GM19452 (cell line): ENCODE measurements around the gene OXCT2.
"Not testable (repeated sequence)": the region's sequence is repeated elsewhere in the genome, so short reads cannot be mapped to it uniquely, and the experiment has no call there.

Experiments used
- ATAC-seq: cut with Tn5 transposase; IDR thresholded peaks from one replicate; pipeline ENCODE4 v1.9.1; 2021; ENCODE audit not compliant: unreplicated experiment

OXCT2 gene

GRCh38 chr1:39787964-39788363 is 16.8 kb upstream of the OXCT2 start:
- ATAC-seq = not testable (repeated sequence)

- no peak for ATAC-seq
Measured at GRCh38 chr1:39787468-39787867, 16.3 kb upstream of the OXCT2 start.

GRCh38 chr1:39787108-39787375 is 15.9 kb upstream of the OXCT2 start:
- not testable (repeated sequence) for ATAC-seq

- not testable (repeated sequence) for ATAC-seq
Measured at GRCh38 chr1:39786303-39787107, 15.4 kb upstream of the OXCT2 start.

GRCh38 chr1:39782685-39783084 is 11.5 kb upstream of the OXCT2 start:
- not testable (repeated sequence) for ATAC-seq

- ATAC-seq = no peak
Measured at GRCh38 chr1:39782103-39782502, 11.0 kb upstream of the OXCT2 start.

GRCh38 chr1:39781349-39781715 is 10.2 kb upstream of the OXCT2 start:
- no peak for ATAC-seq

- ATAC-seq = no peak
Measured at GRCh38 chr1:39779821-39780220, 8.7 kb upstream of the OXCT2 start.

- no peak for ATAC-seq
Measured at GRCh38 chr1:39779137-39779536, 8.0 kb upstream of the OXCT2 start.

- ATAC-seq = not testable (repeated sequence)
Measured at GRCh38 chr1:39778463-39779099, 7.4 kb upstream of the OXCT2 start.

- not testable (repeated sequence) for ATAC-seq
Measured at GRCh38 chr1:39777896-39778295, 6.7 kb upstream of the OXCT2 start.

GRCh38 chr1:39777306-39777705 is 6.2 kb upstream of the OXCT2 start:
- ATAC-seq = no peak

GRCh38 chr1:39776886-39777285 is 5.7 kb upstream of the OXCT2 start:
- no peak for ATAC-seq

GRCh38 chr1:39776400-39776713 is 5.2 kb upstream of the OXCT2 start:
- no peak for ATAC-seq

GRCh38 chr1:39775676-39776399 is 4.7 kb upstream of the OXCT2 start:
- ATAC-seq = not testable (repeated sequence)

GRCh38 chr1:39775141-39775540 is 4.0 kb upstream of the OXCT2 start:
- ATAC-seq = not testable (repeated sequence)

- ATAC-seq = not testable (repeated sequence)
Measured at GRCh38 chr1:39773369-39773979, 2.3 kb upstream of the OXCT2 start.

- ATAC-seq = not testable (repeated sequence)
Measured at GRCh38 chr1:39770100-39771021, 787 bp downstream of the OXCT2 start.

- not testable (repeated sequence) for ATAC-seq
Measured at GRCh38 chr1:39769502-39769901, 1.6 kb downstream of the OXCT2 start.

GRCh38 chr1:39766466-39766865 is 4.7 kb downstream of the OXCT2 start:
- ATAC-seq = not testable (repeated sequence)

- not testable (repeated sequence) for ATAC-seq
Measured at GRCh38 chr1:39764512-39764911, 6.6 kb downstream of the OXCT2 start.
